ENCODE results near the gene TAP1. TPM values are rescaled to one million over a fixed set of nuclear protein-coding genes. Genes with fewer than 3 reads are reported as not detected.
"Not testable (repeated sequence)": the region's sequence is repeated elsewhere in the genome, so short reads cannot be mapped to it uniquely, and the experiment has no call there.

The TAP1 gene
- total and polyA plus RNA-seq, 2 of the 4 experiments (the other 2 are of a cell fraction) = 20.1 to 27.6 TPM

GRCh38 chr6:32880962-32881361 lies 27.5 kb upstream of the TAP1 start:
- dilution Hi-C loops (cut with HindIII; ENCODE audit: low sequenced_read_pairs, unreplicated experiment); intact Hi-C loops (cut with micrococcal nuclease); BruUV-seq (replicated peaks); H4K8ac ChIP-seq (ENCODE audit: low read depth in 2 of 2, low read length in 2 of 2); H2AK9ac ChIP-seq (replicated peaks; ENCODE audit: low read depth, low read length, poor library complexity); H2AK5ac ChIP-seq (ENCODE audit: low read depth, low read length); CTCF ChIA-PET; H3K27ac ChIP-seq (ENCODE audit: insufficient read depth, low read length); H3K14ac ChIP-seq (replicated peaks; ENCODE audit: low read depth, low read length); H4K20me1 ChIP-seq (ENCODE audit: insufficient read depth, low read length); H3K4ac ChIP-seq (ENCODE audit: low read depth, low read length); ATAC-seq (ENCODE audit: low read depth); H3K9me1 ChIP-seq (ENCODE audit: insufficient read depth, low read length); DNase-seq; H3K4me2 ChIP-seq (ENCODE audit: low read depth, low read length); H2BK15ac ChIP-seq (ENCODE audit: low read depth, low read length); H3K9ac ChIP-seq (ENCODE audit: low read depth, low read length); H3K18ac ChIP-seq (ENCODE audit: low read depth, low read length); H3K4me1 ChIP-seq (ENCODE audit: control insufficient read depth, insufficient read depth, low read length); H3K4me3 ChIP-seq (ENCODE audit: insufficient read depth, low read depth, low read length); H3K23ac ChIP-seq (ENCODE audit: low read depth, low read length); H3K56ac ChIP-seq (ENCODE audit: extremely low read depth, insufficient read depth, low read length); in situ Hi-C loops (cut with MboI; ENCODE audit: low sequenced_read_pairs); H3K9me3 ChIP-seq (ENCODE audit: control insufficient read depth, insufficient read depth, low read length); H2BK5ac ChIP-seq (ENCODE audit: low read depth, low read length, poor library complexity, severe bottlenecking); H4K91ac ChIP-seq (ENCODE audit: insufficient read depth, low read depth, low read length); H2BK20ac ChIP-seq (ENCODE audit: low read depth, low read length); H2BK120ac ChIP-seq (ENCODE audit: low read depth, low read length); POLR2A ChIA-PET (ENCODE audit: unreplicated experiment); H4K5ac ChIP-seq (ENCODE audit: low read depth, low read length); H3K79me1 ChIP-seq (ENCODE audit: low read depth in 1 of 2, low read length in 2 of 2); H2AFZ ChIP-seq (replicated peaks; ENCODE audit: low read length, poor library complexity); H3K36me3 ChIP-seq (ENCODE audit: control insufficient read depth, insufficient read depth, low read length): not testable (repeated sequence)
- peaks cover 15% of the 10 kb centered on the region for H3K27me3 ChIP-seq (ENCODE audit: control insufficient read depth, insufficient read depth, low read length)
- no CpG with 5 or more reads among the region's 3 CpGs for WGBS, 2 experiments (ENCODE audit: extremely low coverage in 2 of 2, insufficient read length in 1 of 2)
